ENCODE data around the gene SPATA18.
"Not testable (repeated sequence)": the region's sequence is repeated elsewhere in the genome, so short reads cannot be mapped to it uniquely, and the experiment has no call there.

Gene SPATA18

DNA sequence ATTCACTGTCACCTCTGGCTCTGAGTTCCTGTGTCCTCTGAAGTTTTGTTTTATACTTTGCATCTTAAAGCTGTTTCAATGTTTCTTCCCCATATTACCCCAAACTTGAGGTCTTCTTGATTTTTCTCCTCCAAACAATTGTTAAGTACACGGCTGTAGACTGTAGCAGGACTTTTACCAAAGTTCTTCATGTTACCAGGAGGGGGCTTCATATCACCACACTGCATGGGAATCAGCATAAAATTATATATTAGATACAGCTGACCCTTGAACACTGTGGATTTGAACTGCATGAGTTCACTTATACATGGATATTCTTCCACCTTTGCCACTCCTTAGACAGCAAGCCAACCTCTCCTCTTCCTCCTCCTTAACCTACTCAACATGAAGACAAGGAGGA is 56.6 kb downstream of the SPATA18 start:
- no peak for DNase-seq (ENCODE audit: low spot score)

DNA sequence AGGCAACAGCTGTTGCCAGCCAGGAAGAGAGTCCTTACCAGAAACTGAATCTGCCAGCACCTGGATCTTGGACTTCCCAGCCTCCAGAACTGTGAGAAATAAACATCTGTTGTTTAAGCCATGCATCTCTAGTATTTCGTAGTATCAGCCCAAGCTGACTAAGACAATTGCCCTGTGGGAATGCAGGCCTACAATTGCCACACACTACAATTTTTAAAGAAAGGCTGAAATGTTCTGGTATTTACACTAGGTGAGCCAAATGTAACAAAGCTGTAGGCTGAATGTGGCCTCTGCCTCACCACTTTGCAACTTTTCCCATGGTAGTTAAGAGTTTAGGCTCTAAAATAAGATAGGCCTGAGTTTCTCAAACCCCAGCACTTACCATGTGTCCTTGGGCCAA is 59.1 kb downstream of the SPATA18 start:
- DNase-seq (ENCODE audit: low spot score) = no peak

DNA sequence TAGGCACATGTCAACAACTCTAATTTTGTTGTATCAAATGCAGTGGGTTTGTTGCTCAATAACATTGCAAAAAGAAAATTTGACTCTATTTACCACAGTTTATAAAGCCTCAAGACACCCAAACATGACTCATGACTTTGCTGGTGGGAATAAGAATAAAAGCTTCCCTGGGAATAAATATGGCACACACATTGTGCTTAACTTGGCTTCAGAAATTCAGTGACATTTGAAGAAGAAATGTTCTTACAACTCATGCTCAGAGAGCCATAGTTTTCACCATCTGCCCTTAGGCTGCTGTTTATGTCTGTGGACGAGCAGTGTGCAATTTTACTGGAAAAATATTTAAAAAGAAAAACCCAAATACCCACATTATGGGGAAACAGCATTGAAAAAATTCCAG is 60.9 kb downstream of the SPATA18 start:
- DNase-seq (ENCODE audit: low spot score) = no peak

DNA sequence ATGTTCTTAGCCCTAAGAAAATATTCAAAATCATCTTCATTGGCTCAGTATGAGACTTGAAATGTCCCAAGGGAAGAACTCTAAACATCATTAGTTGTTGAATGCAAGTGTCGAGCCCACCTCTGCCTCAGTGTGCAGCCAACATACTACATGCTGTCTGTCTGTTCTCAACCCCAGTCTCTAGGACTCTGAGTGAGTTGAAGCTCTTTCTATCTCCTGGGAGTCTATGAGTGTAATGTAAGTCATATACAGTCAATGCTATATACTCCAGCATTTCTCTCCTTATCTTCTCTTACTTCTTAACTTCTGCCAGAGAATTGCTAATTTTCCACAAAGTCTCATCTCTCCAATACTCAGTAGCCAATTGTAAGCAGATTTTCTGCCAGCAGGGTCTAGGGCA is 61.3 kb downstream of the SPATA18 start:
- DNase-seq (ENCODE audit: low spot score) = no peak

DNA sequence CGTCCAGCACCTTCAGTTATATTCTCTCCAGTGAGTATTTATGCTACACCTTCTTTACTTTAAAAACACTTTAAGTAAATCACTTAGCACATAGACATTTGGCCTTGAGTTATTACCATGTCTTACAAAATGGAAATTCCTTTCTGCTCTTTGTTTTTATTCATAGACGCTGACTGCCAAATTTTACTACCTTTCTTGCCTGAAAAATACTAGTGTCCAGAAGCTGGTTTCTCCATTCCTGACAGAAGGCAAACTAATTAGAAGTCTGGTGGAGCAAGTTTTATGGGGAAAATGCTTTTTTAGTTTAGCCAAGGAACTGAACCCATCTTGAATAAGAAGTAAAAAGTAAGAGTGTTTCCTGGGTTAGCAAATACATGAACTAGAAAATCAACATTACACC is 65.5 kb downstream of the SPATA18 start:
- no peak for DNase-seq (ENCODE audit: low spot score)

DNA sequence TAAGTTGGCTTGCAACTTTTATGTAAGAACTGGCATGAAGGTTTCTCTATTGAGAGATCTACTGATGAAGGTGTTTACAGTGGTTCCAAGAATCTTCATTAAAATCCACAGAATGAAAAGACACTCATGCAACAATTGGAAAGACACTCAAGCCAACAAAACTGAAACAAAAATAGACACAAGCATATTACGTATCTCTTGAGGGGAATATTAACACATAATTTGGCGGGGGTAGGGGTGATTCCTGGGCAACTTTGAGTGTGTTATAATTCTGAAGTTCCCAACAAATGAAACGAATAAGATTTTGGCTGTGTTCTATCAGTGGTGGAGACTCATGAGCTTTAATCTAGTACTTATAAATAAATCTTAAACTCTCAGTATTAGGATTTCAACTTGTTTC is 75.1 kb downstream of the SPATA18 start:
- no peak for DNase-seq (ENCODE audit: low spot score)

DNA sequence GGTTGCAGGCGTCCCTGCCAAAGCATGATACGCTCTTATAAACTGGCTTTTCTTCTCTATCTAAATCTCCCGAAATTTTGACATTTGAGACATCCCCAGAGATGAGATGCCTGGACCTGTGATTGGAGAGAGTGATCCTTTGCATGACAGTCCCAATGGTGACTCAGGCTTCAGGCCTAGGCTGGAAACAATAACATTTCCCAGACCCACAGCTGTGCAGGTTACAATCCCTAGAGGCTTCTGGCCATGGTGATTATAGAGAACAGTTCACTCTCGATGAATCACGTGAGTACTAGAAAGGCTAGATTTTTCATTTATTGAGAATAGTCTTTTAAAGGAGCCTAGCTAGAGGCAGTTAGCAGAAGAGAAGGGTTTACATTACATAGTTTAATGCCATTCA is 75.9 kb downstream of the SPATA18 start:
- no peak for DNase-seq (ENCODE audit: low spot score)

DNA sequence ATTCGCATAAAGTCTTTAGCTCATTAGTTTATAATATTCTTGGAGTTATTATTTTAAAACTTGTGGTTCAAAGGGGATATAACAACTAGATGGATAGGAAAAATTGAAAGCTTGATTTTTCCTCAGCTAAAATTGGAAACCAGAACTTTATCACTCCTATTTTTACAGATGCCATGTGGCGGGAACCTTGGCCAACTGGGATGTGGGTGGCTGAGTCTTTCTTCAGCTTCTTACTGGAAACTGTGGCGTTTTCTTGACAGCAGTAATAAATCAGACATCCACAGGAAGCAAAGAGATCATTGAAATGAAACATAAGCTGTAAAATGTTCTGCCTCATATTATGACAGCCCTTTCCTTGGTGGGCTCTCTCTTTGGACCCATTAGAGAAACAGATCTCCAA is 84.1 kb downstream of the SPATA18 start:
- no peak for DNase-seq (ENCODE audit: low spot score)

DNA sequence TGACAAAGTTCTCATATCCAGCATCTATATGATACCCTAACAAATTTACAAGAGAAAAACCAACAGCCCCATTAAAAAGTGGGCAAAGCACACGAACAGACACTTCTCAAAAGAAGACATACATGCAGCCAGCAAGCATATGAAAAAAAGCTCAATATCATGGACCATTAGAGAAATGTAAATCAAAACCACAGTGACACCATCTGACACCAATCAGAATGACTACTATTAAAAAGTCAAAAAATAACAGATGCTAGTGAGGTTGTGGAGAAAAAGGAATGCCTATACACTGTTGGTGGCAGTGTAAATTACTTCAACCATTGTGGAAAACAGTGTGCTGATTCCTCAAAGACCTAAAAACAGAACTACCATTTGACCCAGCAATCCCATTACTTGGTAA is 86.0 kb downstream of the SPATA18 start:
- DNase-seq (ENCODE audit: low spot score) = not testable (repeated sequence)

DNA sequence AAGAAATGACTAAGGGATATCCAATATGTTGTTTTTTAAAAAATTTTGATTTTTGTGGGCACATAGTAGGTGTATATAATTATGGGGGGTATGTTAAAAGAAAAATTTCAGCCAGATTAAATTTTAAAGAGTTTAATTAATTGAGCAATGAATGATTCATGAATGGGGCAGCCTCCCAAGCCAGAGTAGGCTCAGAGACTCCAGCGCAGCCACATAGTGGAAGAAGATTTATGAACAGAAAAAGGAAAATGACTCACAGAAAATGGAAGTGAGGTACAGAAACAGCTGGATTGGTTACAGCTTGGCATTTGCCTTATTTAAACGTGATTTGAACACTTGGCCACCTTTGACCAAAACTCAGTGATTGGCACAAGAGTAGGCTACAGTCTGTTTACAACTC is 91.7 kb downstream of the SPATA18 start:
- DNase-seq (ENCODE audit: low spot score) = no peak

DNA sequence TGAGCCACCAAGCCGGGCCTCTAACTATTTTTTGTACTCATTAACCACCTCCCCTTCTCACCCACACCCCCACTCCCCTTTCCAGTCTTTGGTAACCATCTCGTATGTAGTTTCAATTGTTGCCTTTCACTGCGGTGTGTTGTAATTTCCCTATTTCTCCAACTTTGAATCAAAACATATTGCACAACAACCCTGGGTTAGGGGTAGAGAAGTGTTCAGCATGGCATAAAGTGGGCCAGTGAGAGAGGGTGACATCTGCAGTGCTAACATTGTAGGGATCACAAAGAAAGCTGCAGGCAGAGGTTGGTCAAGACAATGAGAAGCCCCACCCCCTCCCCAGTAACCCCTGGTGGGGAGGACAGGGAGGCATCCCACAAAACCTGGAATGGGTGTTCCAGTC is 92.7 kb downstream of the SPATA18 start:
- DNase-seq (ENCODE audit: low spot score) = no peak

DNA sequence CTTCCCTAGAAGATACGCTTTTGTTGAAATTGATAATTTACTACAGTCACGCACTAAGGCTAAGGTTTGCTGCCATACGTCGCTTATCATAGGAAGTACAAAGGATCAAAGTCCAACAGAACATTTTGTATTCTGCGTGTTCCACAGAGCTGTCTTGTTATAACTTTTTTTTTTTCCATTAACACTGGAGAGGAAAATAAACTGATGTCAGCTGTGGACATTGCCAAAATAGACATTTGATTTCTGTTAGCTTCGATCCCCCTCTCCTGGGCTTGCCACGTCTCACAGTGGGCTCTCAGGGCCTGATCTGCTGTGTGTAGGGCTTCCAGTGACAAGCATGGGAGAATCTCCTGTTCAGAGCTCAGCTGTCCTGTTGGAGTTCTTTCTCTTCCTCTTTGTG is 93.3 kb downstream of the SPATA18 start:
- no peak for DNase-seq (ENCODE audit: low spot score)

All from kidney capillary endothelial cell (primary cell).